ENCODE results near the gene PHKB.

DNA sequence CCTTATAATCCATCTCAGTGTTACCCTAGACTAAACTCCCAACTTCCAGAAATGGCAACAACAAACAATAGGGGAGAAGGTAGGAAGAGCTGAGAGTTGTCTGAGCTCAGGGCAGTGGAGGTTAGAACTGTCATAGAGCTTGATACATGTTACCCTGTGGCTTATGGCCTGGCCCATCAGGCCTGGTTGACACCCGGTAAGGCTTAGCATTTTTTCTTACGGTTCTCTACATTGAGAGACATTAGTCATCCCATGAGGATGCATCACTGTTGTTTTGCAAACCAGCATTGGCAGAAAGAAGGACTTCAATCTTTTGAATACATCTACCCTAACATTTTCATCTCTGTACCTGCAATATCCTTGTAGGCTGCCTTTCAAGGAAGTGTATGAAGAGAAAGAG lies 226.6 kb downstream of the PHKB start:
- TF ChIP-seq, protein P1, sequence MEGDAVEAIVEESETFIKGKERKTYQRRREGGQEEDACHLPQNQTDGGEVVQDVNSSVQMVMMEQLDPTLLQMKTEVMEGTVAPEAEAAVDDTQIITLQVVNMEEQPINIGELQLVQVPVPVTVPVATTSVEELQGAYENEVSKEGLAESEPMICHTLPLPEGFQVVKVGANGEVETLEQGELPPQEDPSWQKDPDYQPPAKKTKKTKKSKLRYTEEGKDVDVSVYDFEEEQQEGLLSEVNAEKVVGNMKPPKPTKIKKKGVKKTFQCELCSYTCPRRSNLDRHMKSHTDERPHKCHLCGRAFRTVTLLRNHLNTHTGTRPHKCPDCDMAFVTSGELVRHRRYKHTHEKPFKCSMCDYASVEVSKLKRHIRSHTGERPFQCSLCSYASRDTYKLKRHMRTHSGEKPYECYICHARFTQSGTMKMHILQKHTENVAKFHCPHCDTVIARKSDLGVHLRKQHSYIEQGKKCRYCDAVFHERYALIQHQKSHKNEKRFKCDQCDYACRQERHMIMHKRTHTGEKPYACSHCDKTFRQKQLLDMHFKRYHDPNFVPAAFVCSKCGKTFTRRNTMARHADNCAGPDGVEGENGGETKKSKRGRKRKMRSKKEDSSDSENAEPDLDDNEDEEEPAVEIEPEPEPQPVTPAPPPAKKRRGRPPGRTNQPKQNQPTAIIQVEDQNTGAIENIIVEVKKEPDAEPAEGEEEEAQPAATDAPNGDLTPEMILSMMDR (IDR thresholded peaks at IDR 0.05), result no peak
- TF ChIP-seq POLR2A (IDR thresholded peaks at IDR 0.05) (no peak), EP300 (IDR thresholded peaks at IDR 0.05) (no peak)

All from gastroesophageal sphincter (tissue), 3 donors.